Measurements from ENCODE around the gene SPNS3. TPM values are rescaled to one million over a fixed set of nuclear protein-coding genes. Genes with fewer than 3 reads are reported as not detected.

SPNS3 gene
- total RNA-seq, 1 donor from 2014 or later = 1.0 TPM

GRCh38 chr17:4482338-4483011 lies 48.7 kb downstream of the SPNS3 start:
- intact Hi-C loops (cut with micrococcal nuclease) = no loop called here

DNA sequence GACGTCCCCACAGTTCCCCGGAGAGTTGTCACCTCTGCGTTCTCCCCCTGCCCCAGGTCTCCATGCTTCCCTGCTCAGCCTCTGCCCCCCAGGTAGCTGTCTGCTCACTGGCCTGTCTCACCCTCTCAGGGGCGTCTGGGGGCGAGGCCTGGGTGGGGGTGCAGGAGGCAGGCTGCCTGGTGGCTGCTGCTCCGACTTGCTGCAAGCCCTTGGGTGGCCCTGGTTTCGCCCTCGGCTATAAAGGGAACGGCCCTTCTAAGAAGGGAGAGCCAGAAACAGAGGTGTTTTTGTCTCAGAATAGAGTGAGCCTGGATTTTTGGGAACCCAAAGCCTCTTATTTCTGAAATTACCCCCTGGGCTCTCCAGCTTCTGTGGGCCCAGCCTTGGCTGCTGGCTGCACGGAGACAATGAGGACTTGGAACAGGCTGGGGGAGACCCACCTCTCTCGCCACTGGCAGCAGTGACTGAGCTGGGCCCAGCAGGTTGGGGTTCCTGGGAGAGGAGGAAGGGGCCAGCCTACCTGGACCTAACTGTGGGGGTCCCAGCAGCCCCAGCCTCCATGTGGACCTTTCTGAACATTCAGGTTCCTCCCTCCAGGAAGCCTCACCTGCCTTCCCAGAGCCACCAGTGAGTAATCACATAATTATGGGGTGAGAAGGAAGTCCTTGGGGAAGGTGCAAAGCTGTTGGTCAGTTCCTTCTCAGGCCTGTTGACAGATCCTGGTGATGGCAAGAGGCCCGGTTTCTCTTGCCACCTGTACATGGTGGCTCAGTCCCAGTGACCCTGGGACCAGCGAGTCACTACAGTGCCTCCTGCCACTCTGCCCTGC lies 49.5 kb downstream of the SPNS3 start:
- DNase-seq (no peak), ATAC-seq (peak; percentile 58)
- intact Hi-C loops (cut with micrococcal nuclease) = no loop called here

More at GRCh38 chr17:4482338-4483011, 48.7 kb downstream of the SPNS3 start:
- DNase-seq = no peak
- ATAC-seq = no peak

DNA sequence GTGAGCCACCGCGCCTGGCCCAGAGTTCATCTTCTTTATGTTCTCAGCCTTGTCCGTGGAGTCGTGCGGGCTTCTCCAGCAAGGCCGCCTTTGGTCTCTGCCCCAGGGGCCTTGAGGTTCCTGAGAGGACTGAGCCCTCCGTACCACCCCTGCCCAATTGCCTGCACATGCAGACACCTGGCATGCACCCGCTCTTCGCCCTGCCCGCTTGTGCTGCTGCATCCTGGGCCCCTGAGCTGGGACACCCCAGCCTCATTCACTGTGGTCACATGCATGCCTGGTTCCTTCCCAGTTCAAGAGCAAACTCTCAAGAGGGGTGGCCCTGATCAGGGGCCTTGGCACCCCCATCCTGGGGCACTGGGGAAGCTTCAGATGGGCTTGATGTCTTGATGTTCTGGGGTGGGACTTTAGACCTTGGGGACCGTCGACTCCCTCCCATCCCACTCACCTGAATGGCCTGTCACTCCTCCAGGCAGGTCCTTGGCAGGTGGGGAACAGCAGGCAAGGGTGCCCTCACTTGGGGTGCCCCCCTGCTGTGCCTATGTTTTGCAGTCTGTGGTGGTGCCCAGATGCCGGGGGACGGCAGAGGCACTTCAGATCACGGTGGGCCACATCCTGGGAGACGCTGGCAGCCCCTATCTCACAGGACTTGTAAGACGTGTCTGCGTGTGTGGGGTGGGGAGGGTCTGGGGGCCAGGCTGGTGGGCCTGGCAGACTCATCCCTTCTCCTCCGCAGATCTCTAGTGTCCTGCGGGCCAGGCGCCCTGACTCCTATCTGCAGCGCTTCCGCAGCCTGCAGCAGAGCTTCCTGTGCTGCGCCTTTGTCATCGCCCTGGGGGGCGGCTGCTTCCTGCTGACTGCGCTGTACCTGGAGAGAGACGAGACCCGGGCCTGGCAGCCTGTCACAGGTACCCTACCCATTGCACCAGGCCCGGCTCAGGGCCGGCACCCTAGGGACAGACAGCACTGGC lies 52.2 kb downstream of the SPNS3 start:
- no peak for DNase-seq
- no peak for ATAC-seq
- intact Hi-C loops (cut with micrococcal nuclease) = no loop called here

- ATAC-seq (no peak), DNase-seq (no peak)
- intact Hi-C loops (cut with micrococcal nuclease) = no loop called here
These were observed 53.6 kb downstream of the SPNS3 start for GRCh38 chr17:4487296-4487695.

- DNase-seq (no peak), ATAC-seq (peak; percentile 50)
- intact Hi-C loops (cut with micrococcal nuclease) = no loop called here
These were observed 54.3 kb downstream of the SPNS3 start for GRCh38 chr17:4487820-4488716.

- ATAC-seq = no peak
- DNase-seq = no peak
- intact Hi-C loops (cut with micrococcal nuclease) = no loop called here
These were observed 55.4 kb downstream of the SPNS3 start for GRCh38 chr17:4488989-4489595.

- intact Hi-C loops (cut with micrococcal nuclease) = no loop called here
- DNase-seq (no peak), ATAC-seq (no peak)
These were observed 56.4 kb downstream of the SPNS3 start for GRCh38 chr17:4490109-4490591.

GRCh38 chr17:4490637-4491061 lies 56.9 kb downstream of the SPNS3 start:
- DNase-seq = no peak
- intact Hi-C loops (cut with micrococcal nuclease) = no loop called here
- no peak for ATAC-seq

DNA sequence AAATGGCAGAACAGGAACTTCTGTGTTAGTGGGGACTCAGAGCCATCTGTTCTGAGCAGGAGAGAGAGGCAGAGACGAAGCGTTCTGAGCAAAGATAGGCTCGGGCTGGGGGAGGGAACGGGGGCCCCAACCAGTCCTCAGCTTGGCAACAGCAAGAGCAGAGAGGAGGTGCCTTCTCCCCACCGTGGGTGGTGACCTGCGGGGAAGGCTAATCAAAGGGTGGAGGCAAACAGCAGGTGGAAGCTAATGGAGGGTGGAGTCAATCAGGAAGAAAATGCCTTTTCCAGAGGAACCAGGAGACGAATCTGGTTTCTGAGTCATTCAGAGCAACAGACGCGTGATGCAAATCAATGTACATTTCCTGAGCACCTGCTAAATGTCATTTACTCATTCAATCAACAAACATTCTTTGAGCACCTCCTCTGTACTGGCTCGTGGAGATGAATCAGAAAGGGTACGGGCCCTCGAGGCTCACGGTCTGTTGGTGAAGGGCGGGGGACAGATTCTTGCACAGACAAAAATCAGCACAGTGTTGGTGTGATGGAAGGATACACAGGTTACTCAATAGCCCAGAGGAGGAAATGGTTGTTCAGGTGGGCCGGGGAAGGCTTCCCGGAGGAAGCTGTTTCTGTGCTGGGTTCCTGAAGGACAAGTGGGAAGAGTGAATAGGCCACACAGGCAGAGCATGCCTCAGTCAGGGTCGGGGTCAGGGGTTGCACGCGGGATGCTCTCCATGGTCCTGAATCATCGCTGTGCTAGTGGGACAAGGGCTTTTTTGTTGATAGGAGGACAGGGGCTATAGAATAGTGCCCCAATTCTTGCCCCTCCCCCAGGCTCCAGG lies 59.2 kb downstream of the SPNS3 start:
- intact Hi-C loops (cut with micrococcal nuclease) = no loop called here
- no peak for DNase-seq
- peak; percentile 41 for ATAC-seq

- ATAC-seq (no peak), DNase-seq (no peak)
- intact Hi-C loops (cut with micrococcal nuclease) = no loop called here
These were observed 63.5 kb downstream of the SPNS3 start for GRCh38 chr17:4497101-4497824.

GRCh38 chr17:4498461-4499397 lies 65.0 kb downstream of the SPNS3 start, which contains the start of gene SPNS2:
SPNS2 (plus strand) TSS chr17:4498881; CDS start chr17:4499048, 167 bp downstream.
- intact Hi-C loops (cut with micrococcal nuclease) = no loop called here
- DNase-seq (peak; percentile 86), ATAC-seq (peak; percentile 94)

DNA sequence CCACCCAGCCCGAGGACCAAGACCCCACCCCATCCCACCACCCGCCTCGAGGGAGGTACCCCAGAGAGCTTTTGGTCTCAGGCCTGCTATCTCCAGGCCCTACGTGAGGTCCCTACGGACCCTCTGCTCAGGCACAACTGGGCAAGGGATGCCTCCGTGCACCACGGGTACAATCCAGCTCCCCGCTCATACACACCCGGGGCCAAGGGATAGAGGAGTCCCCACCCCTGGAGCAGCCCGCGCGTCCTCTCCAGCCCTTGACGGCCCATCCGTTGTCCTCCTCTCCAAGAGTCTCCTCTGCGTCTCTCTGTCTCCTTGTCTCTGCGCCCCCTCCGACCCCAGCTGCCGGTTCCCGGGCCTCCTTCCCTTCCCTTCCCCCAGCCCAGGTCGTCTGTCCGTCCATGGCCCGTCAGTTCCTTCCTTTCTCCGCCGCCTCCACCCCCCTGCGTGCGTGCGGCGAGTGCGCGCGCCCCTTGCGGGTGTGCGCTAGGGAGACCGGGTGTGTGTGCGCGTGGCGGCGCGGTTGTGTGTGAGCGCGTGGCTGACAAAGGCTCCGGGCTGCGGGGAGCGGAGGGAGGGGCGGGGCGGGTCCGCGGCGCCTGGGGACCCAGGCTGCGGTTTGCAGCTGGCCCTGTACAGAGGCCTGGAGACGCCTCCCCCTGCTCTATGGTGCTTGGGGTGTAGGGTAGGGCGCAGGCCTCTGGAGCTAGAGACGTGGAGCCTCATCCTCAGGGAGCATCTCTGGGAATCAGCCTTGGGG lies 65.9 kb downstream of the SPNS3 start:
- peak; percentile 59 for DNase-seq

GRCh38 chr17:4500191-4500571 lies 66.4 kb downstream of the SPNS3 start:
- ATAC-seq (no peak), DNase-seq (no peak)
- intact Hi-C loops (cut with micrococcal nuclease) = no loop called here

More for the DNA sequence above, 65.9 kb downstream of the SPNS3 start:
- intact Hi-C loops (cut with micrococcal nuclease) = no loop called here
- peak; percentile 31 for ATAC-seq

GRCh38 chr17:4501295-4501949 lies 67.7 kb downstream of the SPNS3 start:
- no peak for ATAC-seq
- intact Hi-C loops (cut with micrococcal nuclease) = no loop called here
- DNase-seq = no peak
